GM18861 (cell line): ENCODE measurements around the gene RFK.

ENCODE experiments used
- ATAC-seq: cut with Tn5 transposase; IDR thresholded peaks from one replicate; pipeline ENCODE4 v1.9.1; 2021; ENCODE audit not compliant: unreplicated experiment

RFK gene

DNA sequence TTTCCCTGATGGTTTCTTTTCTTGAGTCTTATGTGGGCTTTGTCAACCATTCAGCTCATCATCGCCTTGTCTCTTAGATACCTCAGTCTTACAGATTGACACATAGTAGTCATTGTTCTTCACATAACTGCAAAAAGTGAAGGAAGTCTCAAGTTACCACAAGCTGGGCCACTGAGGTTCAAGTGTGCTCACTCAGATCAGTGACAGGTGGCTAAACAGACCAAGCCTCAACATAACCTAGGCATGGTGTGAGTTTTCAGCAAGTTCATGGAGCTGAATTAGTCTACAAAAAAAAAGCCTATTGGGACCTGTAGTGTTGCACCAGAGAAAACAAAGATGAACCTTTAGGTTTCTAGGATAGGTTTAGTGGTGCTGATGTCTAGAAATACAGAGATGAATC is 58.2 kb downstream of the RFK start:
- ATAC-seq = no peak
